GM23338 (cell line): Measurements from ENCODE around the gene F7. TPM values are rescaled to one million over a fixed set of nuclear protein-coding genes. Genes with fewer than 3 reads are reported as not detected.

Experiments
- ATAC-seq: fragments of 200-7000 bp; cut with Tn5 transposase; 3 replicates; pipeline ENCODE4 v1.9.1; 2020
- DNase-seq: peaks from one replicate; pipeline ENCODE4 v3.0.0-alpha.2; 2015; ENCODE audit warnings: low spot score
- H2AFZ ChIP-seq: fragments of 200-600 bp; sonication (generic); 2 replicates; pipeline ENCODE4 v1.8.0; 2016; ENCODE audit warnings: antibody characterized with exemption, mild to moderate bottlenecking, moderate library complexity
- H3F3A ChIP-seq: fragments of 200-600 bp; sonication (generic); replicated peaks from 2 replicates; pipeline ENCODE4 v1.8.0; 2017; ENCODE audit warnings: antibody characterized with exemption, mixed run types, low read depth
- H3K27ac ChIP-seq: fragments of 200-600 bp; sonication (generic); 2 replicates; pipeline ENCODE4 v1.6.1; 2016; ENCODE audit warnings: low read depth
- H3K27me3 ChIP-seq: fragments of 200-600 bp; sonication (generic); 2 replicates; pipeline ENCODE4 v1.8.0; 2016; ENCODE audit warnings: mild to moderate bottlenecking, mixed run types, moderate library complexity; ENCODE audit not compliant: insufficient read depth
- H3K36me3 ChIP-seq: fragments of 200-600 bp; sonication (generic); 2 replicates; pipeline ENCODE4 v1.8.0; 2016; ENCODE audit warnings: mild to moderate bottlenecking; ENCODE audit not compliant: insufficient read depth
- H3K4me1 ChIP-seq: fragments of 200-600 bp; sonication (generic); 2 replicates; pipeline ENCODE4 v1.8.0; 2016; ENCODE audit warnings: mild to moderate bottlenecking, moderate library complexity; ENCODE audit not compliant: insufficient read depth
- H3K4me2 ChIP-seq: fragments of 200-600 bp; sonication (generic); 2 replicates; pipeline ENCODE4 v1.7.1; 2017; ENCODE audit warnings: mixed run types
- H3K4me3 ChIP-seq: fragments of 200-600 bp; sonication (generic); 2 replicates; pipeline ENCODE4 v1.6.1; 2016; ENCODE audit warnings: mixed run types
- H3K79me2 ChIP-seq: fragments of 200-600 bp; sonication (generic); replicated peaks from 2 replicates; pipeline ENCODE4 v1.8.0; 2017; ENCODE audit warnings: mild to moderate bottlenecking; ENCODE audit not compliant: insufficient read depth
- H3K9me2 ChIP-seq: fragments of 200-600 bp; sonication (generic); 2 replicates; pipeline ENCODE4 v1.8.0; 2017; ENCODE audit not compliant: insufficient read depth
- H4K20me1 ChIP-seq: fragments of 200-600 bp; sonication (generic); replicated peaks from 2 replicates; pipeline ENCODE4 v1.8.0; 2017; ENCODE audit warnings: mild to moderate bottlenecking; ENCODE audit not compliant: insufficient read depth
- H3K27ac Mint-ChIP-seq: 2 replicates; pipeline ENCODE4 v1.8.0; 2020; ENCODE audit warnings: inconsistent platforms, mild to moderate bottlenecking, moderate library complexity, mixed read lengths
- H3K27me3 Mint-ChIP-seq: 3 replicates; pipeline ENCODE4 v1.8.0; 2022; ENCODE audit warnings: low read depth, mild to moderate bottlenecking, moderate library complexity, mixed read lengths, inconsistent platforms; ENCODE audit not compliant: insufficient read depth, poor library complexity
- H3K36me3 Mint-ChIP-seq: 3 replicates; pipeline ENCODE4 v1.8.0; 2021; ENCODE audit warnings: low read depth, mild to moderate bottlenecking, inconsistent platforms, moderate library complexity, mixed read lengths
- H3K4me1 Mint-ChIP-seq: 3 replicates; pipeline ENCODE4 v1.8.0; 2020; ENCODE audit warnings: mild to moderate bottlenecking, inconsistent platforms, mixed read lengths
- H3K4me3 Mint-ChIP-seq: 3 replicates; pipeline ENCODE4 v1.8.0; 2021; ENCODE audit warnings: moderate library complexity, mild to moderate bottlenecking, inconsistent platforms, mixed read lengths
- H3K9me3 Mint-ChIP-seq: 3 replicates; pipeline ENCODE4 v1.8.0; 2020; ENCODE audit warnings: moderate library complexity, mild to moderate bottlenecking, inconsistent platforms, mixed read lengths
- CREB1 ChIP-seq: fragments of 250-450 bp; sonication (Bioruptor Pico); IDR thresholded peaks from 2 replicates; pipeline ENCODE4 v1.5.0; 2020; ENCODE audit warnings: low read depth, mild to moderate bottlenecking, moderate library complexity
- EZH2 ChIP-seq: fragments of 200-600 bp; sonication (generic); IDR thresholded peaks from one replicate; pipeline ENCODE4 v1.8.0; 2017; ENCODE audit warnings: antibody characterized with exemption, mild to moderate bottlenecking, low read depth; ENCODE audit not compliant: unreplicated experiment
- JUNB ChIP-seq: IDR thresholded peaks from one replicate; pipeline ENCODE4 v1.6.1; 2016; ENCODE audit warnings: antibody characterized with exemption; ENCODE audit not compliant: unreplicated experiment
- POLR2AphosphoS5 ChIP-seq: IDR thresholded peaks from 2 replicates; pipeline ENCODE4 v1.6.1; 2016; ENCODE audit warnings: antibody characterized with exemption, low read depth
- REST ChIP-seq: IDR thresholded peaks from one replicate; pipeline ENCODE4 v1.6.1; 2018; ENCODE audit warnings: antibody characterized with exemption; ENCODE audit not compliant: unreplicated experiment
- STAT1 ChIP-seq: IDR thresholded peaks from one replicate; pipeline ENCODE4 v1.6.1; 2016; ENCODE audit warnings: antibody characterized with exemption; ENCODE audit not compliant: unreplicated experiment
- ZNF331 ChIP-seq: fragments of 250-450 bp; sonication (Bioruptor Pico); IDR thresholded peaks from 2 replicates; pipeline ENCODE4 v1.5.0; 2020; ENCODE audit warnings: low read depth, mild to moderate bottlenecking, moderate library complexity
- polyA plus RNA-seq: library from polyadenylated mRNA; unstranded; fragments of >200 nt; fragmentation: Nextera tagmentation; extraction: Ambion mirVana; gene quantifications from 2 replicates; pipeline ENCODE4 v1.2.1, GENCODE V29; 2016
- total RNA-seq: library from RNA; depleted of rRNA; stranded (reverse); fragments of >200 nt; shearing (Covaris generic); gene quantifications from 2 replicates; pipeline ENCODE4 v1.2.3, GENCODE V29; 2014
- TF ChIP-seq, protein P1 (sequence below): fragments of 250-450 bp; sonication (Bioruptor Pico); IDR thresholded peaks from 2 replicates; pipeline ENCODE4 v1.5.0; 2020; ENCODE audit warnings: mild to moderate bottlenecking, moderate library complexity

The F7 gene
- total and polyA plus RNA-seq, 2 experiments from 2014 or later, result 0.16 to 0.24 TPM

GRCh38 chr13:113157206-113157928 is 51.8 kb downstream of the F7 start:
- Mint-ChIP-seq H3K9me3 (peaks cover 3% of the 10 kb centered on the region; the same call in 1 of the 3 replicates), H3K27ac (no peak overlapping the region), H3K27me3 (peaks cover 17% of the 10 kb centered on the region), H3K4me1 (peaks cover 38% of the 10 kb centered on the region), H3K36me3 (no peaks in the 10 kb centered on the region; the same call in 2 of the 3 replicates), H3K4me3 (no peak overlapping the region)
- ATAC-seq (no peak), DNase-seq (no peak)
- Histone ChIP-seq H3K27ac (no peak overlapping the region), H3K36me3 (no peaks in the 10 kb centered on the region), H3K79me2 (no peaks in the 10 kb centered on the region), H3K9me2 (no peaks in the 10 kb centered on the region), H3K4me2 (no peak overlapping the region), H3K4me1 (peaks cover 13% of the 10 kb centered on the region; the same call in 1 of the 2 replicates), H3F3A (peaks cover 13% of the 10 kb centered on the region), H3K27me3 (peaks cover 14% of the 10 kb centered on the region), H2AFZ (no peak overlapping the region), H4K20me1 (no peaks in the 10 kb centered on the region), H3K4me3 (no peak overlapping the region)
- TF ChIP-seq REST (no peak), ZNF331 (CRISPR knock-in tag) (no peak)

DNA sequence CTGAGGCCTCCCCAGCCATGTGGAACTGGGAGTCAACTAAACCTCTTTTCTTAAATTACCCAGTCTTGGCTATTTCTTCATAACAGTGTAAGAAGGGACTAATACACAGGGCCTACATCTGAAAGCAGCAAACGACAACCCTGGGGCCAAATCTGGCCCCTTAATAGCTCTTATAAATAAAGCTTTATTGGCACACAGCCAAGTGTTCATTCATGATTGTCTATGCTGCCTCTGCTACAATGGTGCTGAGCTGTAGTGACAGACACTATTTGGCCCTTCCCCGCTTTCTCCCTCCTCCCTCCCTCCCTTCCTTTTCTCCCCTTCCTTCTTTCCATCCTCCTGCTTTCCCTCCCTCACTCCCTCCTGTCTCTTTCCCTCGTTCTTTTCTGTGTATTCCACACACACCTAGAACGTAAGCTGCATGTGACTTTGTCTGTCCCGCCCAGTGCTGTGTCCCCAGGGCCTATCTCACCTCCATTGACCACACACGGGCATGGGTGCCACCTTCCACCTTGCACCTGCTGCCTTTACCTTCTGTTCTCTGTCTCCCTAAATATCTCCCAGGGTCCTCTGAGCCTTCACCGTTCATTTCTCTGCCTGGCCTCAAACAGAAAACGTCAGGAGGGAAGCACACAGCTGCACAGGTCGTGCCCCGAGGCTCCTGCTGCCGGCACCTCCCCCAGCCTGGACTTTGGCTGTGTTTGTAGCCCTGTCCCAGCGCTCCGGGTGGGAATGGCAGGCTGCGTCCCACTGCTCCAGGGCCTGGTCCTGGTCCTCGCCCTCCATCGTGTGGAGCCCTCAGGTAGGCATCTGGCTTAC is 52.5 kb downstream of the F7 start, which contains the start of gene PROZ:
TSS of gene PROZ (plus strand) at position 720 of the 819 bp plus-strand sequence. CDS start at position 733, 13 bp downstream.
- Histone ChIP-seq H3K27ac (no peak within 1 kb of the TSS), H3F3A (peaks cover 10% of the 10 kb centered on the region; the same call in 1 of the 2 replicates), H2AFZ (peak within 1 kb of the TSS; percentile 83), H4K20me1 (no peaks in the 10 kb centered on the region), H3K36me3 (no peaks in the 10 kb centered on the region), H3K4me1 (peaks cover 12% of the 10 kb centered on the region; the same call in 1 of the 2 replicates), H3K9me2 (no peaks in the 10 kb centered on the region), H3K27me3 (peaks cover 6% of the 10 kb centered on the region), H3K4me2 (no peak within 1 kb of the TSS), H3K4me3 (no peak within 1 kb of the TSS), H3K79me2 (no peaks in the 10 kb centered on the region)
- ATAC-seq, result peak; percentile 20
- peaks cover 10% of the 10 kb centered on the region for H3K27me3 Mint-ChIP-seq
- H3K4me1 Mint-ChIP-seq, result peaks cover 35% of the 10 kb centered on the region
- no peaks in the 10 kb centered on the region; the same call in 2 of the 3 replicates for H3K36me3 Mint-ChIP-seq
- no peak within 1 kb of the TSS for H3K27ac Mint-ChIP-seq
- no peak within 1 kb of the TSS for H3K4me3 Mint-ChIP-seq
- H3K9me3 Mint-ChIP-seq, result peaks cover 3% of the 10 kb centered on the region; the same call in 1 of the 3 replicates
- DNase-seq, result no peak
- TF ChIP-seq EZH2 (no peak), POLR2AphosphoS5 (no peak), JUNB (no peak), CREB1 (no peak), STAT1 (no peak)
- TF ChIP-seq, protein P1, sequence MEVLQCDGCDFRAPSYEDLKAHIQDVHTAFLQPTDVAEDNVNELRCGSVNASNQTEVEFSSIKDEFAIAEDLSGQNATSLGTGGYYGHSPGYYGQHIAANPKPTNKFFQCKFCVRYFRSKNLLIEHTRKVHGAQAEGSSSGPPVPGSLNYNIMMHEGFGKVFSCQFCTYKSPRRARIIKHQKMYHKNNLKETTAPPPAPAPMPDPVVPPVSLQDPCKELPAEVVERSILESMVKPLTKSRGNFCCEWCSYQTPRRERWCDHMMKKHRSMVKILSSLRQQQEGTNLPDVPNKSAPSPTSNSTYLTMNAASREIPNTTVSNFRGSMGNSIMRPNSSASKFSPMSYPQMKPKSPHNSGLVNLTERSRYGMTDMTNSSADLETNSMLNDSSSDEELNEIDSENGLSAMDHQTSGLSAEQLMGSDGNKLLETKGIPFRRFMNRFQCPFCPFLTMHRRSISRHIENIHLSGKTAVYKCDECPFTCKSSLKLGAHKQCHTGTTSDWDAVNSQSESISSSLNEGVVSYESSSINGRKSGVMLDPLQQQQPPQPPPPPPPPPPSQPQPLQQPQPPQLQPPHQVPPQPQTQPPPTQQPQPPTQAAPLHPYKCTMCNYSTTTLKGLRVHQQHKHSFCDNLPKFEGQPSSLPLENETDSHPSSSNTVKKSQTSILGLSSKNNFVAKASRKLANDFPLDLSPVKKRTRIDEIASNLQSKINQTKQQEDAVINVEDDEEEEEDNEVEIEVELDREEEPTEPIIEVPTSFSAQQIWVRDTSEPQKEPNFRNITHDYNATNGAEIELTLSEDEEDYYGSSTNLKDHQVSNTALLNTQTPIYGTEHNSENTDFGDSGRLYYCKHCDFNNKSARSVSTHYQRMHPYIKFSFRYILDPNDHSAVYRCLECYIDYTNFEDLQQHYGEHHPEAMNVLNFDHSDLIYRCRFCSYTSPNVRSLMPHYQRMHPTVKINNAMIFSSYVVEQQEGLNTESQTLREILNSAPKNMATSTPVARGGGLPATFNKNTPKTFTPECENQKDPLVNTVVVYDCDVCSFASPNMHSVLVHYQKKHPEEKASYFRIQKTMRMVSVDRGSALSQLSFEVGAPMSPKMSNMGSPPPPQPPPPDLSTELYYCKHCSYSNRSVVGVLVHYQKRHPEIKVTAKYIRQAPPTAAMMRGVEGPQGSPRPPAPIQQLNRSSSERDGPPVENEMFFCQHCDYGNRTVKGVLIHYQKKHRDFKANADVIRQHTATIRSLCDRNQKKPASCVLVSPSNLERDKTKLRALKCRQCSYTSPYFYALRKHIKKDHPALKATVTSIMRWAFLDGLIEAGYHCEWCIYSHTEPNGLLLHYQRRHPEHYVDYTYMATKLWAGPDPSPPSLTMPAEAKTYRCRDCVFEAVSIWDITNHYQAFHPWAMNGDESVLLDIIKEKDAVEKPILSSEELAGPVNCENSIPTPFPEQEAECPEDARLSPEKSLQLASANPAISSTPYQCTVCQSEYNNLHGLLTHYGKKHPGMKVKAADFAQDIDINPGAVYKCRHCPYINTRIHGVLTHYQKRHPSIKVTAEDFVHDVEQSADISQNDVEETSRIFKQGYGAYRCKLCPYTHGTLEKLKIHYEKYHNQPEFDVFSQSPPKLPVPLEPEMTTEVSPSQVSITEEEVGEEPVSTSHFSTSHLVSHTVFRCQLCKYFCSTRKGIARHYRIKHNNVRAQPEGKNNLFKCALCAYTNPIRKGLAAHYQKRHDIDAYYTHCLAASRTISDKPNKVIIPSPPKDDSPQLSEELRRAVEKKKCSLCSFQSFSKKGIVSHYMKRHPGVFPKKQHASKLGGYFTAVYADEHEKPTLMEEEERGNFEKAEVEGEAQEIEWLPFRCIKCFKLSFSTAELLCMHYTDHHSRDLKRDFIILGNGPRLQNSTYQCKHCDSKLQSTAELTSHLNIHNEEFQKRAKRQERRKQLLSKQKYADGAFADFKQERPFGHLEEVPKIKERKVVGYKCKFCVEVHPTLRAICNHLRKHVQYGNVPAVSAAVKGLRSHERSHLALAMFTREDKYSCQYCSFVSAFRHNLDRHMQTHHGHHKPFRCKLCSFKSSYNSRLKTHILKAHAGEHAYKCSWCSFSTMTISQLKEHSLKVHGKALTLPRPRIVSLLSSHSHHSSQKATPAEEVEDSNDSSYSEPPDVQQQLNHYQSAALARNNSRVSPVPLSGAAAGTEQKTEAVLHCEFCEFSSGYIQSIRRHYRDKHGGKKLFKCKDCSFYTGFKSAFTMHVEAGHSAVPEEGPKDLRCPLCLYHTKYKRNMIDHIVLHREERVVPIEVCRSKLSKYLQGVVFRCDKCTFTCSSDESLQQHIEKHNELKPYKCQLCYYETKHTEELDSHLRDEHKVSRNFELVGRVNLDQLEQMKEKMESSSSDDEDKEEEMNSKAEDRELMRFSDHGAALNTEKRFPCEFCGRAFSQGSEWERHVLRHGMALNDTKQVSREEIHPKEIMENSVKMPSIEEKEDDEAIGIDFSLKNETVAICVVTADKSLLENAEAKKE (CRISPR knock-in tag), result no peak
